ENCODE measurements around the gene COLEC12.

GRCh38 chr18:273525-273924 lies 227.0 kb downstream of the COLEC12 start:
- TF ChIP-seq POLR2A (IDR thresholded peaks at IDR 0.05) (no peak), CTCF (IDR thresholded peaks at IDR 0.05) (no peak)
